Spleen (tissue), 7 donors: ENCODE results near the gene DUSP6.

Experiments used
- CTCF ChIP-seq, 11 experiments: fragments of 200-600 bp in 7 of 11; fragments of 450-650 bp in 4 of 11; sonication (generic) in 4 of 11; IDR thresholded peaks in 8 of 11; conservative IDR thresholded peaks in 3 of 11; 1 replicate in 7 of 11; 2 replicates in 4 of 11; pipeline versions ENCODE4 v1.4.0 to v1.8.0; 2016 to 2021; ENCODE audit warnings: antibody characterized with exemption in 11 of 11, inconsistent platforms in 4 of 11, mild to moderate bottlenecking in 1 of 11
- POLR2A ChIP-seq, 3 donors: fragments of 450-650 bp; IDR thresholded peaks; one replicate each; pipeline ENCODE4 v1.5.1; 2017; ENCODE audit warnings: antibody characterized with exemption in 3 of 3, mild to moderate bottlenecking in 1 of 3
- POLR2AphosphoS5 ChIP-seq, 3 donors: sonication (generic); formaldehyde crosslinking; IDR thresholded peaks; one replicate each; pipeline ENCODE4 v1.5.1; 2017; ENCODE audit warnings: antibody characterized with exemption in 3 of 3
- donor health status: DM: no; HTN: no; CAD: no; lungs with moderate emphysema.
- donor health status: DM: no; HTN: no; CAD: no.
- donor health status: DM: no; HTN: no; CAD: no.

GRCh38 chr12:89364631-89365030, 12.3 kb upstream of the DUSP6 start:
- no peak for TF ChIP-seq CTCF (IDR thresholded peaks at IDR 0.05 in 8 of 11, conservative IDR thresholded peaks at IDR 0.05 in 3 of 11)
- no peak for TF ChIP-seq POLR2A (IDR thresholded peaks at IDR 0.05)
- TF ChIP-seq POLR2AphosphoS5 (IDR thresholded peaks at IDR 0.05), result no peak
